H1 (cell line): ENCODE measurements around the gene SLX9. TPM values are rescaled to one million over a fixed set of nuclear protein-coding genes. Genes with fewer than 3 reads are reported as not detected.

Experiments
- FOSL1 ChIP-seq: IDR thresholded peaks from 2 replicates; pipeline ENCODE4 v1.6.1; 2011; ENCODE audit warnings: mild to moderate bottlenecking, low read depth, low read length, moderate library complexity; ENCODE audit not compliant: insufficient read depth
- GABPA ChIP-seq: IDR thresholded peaks from 2 replicates; pipeline ENCODE4 v1.6.1; 2011; ENCODE audit warnings: mild to moderate bottlenecking, low read length, moderate library complexity, borderline replicate concordance; ENCODE audit not compliant: insufficient read depth
- GTF2F1 ChIP-seq: IDR thresholded peaks from 2 replicates; pipeline ENCODE4 v1.6.1; 2012; ENCODE audit warnings: low read depth, low read length, improper control_type of control experiment, borderline replicate concordance
- JUND ChIP-seq: IDR thresholded peaks from 2 replicates; pipeline ENCODE4 v1.6.1; 2011; ENCODE audit warnings: mild to moderate bottlenecking, improper control_type of control experiment, low read length
- SUZ12 ChIP-seq: fragments of 200-600 bp; sonication (generic); IDR thresholded peaks from 2 replicates; pipeline ENCODE4 v1.6.1; 2012; ENCODE audit warnings: mild to moderate bottlenecking, inconsistent platforms, low read length, moderate library complexity, mixed read lengths
- TAF1 ChIP-seq: IDR thresholded peaks from 2 replicates; pipeline ENCODE4 v1.6.1; 2011; ENCODE audit warnings: mild to moderate bottlenecking, low read depth, low read length
- polyA plus RNA-seq, 7 experiments: library from polyadenylated mRNA; depleted of rRNA in 3 of 7; stranded (reverse) in 5 of 7; unstranded in 2 of 7; fragments of >200 nt in 5 of 7; fragments of 200-250 nt in 2 of 7; gene quantifications; 1 replicate in 5 of 7; 2 replicates in 1 of 7; 4 replicates in 1 of 7; pipeline versions ENCODE4 v1.2.1 to v1.2.3, GENCODE V29; 2011 to 2013; ENCODE audit warnings: missing spikeins in 2 of 7, mixed read lengths in 2 of 7
- total RNA-seq: library from RNA; stranded (reverse); fragmentation: NEBNext Ultra II Directional; extraction: Animal tissue kit (Norgen Biotek cat#: 25700); gene quantifications from 2 replicates; pipeline ENCODE4 v1.2.1, GENCODE V29; 2021

SLX9 gene
- total and polyA plus RNA-seq, 2 of the 8 experiments (the other 6 are each of a cell fraction or from before 2014, with no cell fraction given): 17.7 to 57.3 TPM

DNA sequence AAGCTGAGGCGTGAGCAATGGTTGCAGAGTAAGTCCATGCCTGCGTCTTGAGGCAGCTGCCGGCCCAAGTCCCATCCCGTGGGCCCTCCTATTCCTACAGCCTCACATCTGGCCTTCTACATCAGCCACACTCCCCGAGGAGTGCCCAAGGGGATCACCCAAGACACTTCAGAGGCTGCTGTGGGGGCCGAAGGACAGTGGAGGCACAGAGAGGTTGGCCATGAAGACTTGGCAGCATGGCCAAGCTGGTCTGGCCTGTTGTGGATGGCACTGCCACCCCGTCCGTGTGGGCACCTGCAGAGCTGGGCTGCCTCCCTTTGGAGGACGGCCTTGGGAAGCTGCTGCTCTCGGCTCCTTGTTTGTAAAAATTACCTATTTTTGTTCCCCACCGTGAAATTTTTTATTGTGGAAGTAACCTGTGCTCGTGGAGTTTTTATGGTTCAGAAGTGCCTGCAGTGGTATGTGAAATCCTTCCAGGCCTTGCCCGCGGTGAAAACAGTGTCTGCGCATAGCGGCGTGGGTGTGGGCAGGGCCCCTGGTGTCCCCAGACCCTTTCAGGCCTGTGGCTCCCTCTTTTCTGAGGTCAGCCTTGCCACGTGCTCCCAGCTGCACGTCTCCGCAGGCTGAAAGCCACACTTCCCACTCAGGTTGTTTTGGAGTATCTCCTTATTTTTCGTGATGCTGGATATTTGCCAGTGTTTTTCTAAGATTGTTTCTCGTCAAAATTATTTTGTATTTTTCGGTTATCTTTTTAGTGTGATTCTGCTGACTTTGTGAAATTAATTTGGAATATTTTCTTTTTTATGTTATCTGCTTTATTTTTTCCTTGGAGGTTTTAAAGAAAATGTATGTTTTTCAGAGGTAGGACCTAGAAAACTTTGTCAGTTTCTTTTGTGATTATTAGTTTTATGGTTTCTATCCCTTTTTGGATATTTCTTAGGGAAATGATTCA lies 20.6 kb downstream of the SLX9 start (continued):
- no peak for TF ChIP-seq GABPA
- no peak for TF ChIP-seq SUZ12
- no peak for TF ChIP-seq JUND
- no peak for TF ChIP-seq GTF2F1
- TF ChIP-seq TAF1: no peak
- TF ChIP-seq FOSL1: no peak
